Stimulated activated CD4-positive, alpha-beta T cell treated with anti-CD3 and anti-CD28 coated beads, TNF-alpha, amount 100 ng/mL, for 48 hours (primary cell): ENCODE results near the gene STING1.
"Not testable (repeated sequence)": the region's sequence is repeated elsewhere in the genome, so short reads cannot be mapped to it uniquely, and the experiment has no call there.

Experiments
- DNase-seq, 3 donors: peaks; one replicate each; pipeline ENCODE4 v3.0.0-alpha.2; 2020; ENCODE audit warnings: low read depth in 3 of 3

STING1 gene

DNA sequence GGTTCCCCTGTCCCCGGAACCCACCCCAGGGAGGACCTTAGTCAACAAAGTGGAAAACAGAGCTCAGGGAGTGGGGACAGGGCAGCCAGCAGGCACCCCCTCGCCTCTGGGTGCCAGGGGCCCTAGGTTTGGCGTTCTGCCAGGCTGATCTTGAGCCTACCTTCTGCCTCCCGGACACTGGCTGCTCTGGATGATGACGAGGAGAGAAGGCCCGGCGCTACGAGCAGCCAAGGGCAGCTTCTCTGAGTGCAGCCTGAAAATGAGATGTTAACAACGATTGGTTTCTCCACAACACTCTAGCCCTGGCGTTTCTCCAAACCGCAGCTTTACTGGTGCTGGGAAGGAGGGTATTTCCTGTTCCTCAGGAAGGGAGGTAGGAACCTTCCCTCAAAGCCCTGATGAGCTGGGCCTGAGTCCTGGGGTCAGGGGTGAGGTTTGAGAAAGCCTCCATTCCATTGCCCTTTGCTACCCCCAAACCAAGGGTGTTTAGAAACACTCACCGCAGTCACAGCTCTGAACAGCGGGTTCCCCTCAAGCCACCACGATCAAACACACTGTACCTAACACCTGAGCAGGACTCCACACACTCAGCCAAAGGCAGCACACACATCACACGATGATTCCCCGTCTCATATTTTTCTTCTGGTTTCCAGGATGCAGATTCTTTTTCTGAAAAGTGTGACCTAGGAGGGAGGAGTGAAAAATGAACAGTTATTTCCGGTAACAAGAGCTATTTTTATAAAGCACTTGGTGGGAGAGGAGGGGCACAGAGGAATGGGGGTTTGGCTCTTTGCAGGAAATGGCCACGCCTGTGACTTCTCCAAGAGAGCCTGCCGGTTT lies at the start of gene STING1:
STING1 (minus strand) TSS at position 709 of the 840 bp plus-strand sequence. CDS start 1,054 bp downstream, outside the sequence.
- DNase-seq = no peak

DNA sequence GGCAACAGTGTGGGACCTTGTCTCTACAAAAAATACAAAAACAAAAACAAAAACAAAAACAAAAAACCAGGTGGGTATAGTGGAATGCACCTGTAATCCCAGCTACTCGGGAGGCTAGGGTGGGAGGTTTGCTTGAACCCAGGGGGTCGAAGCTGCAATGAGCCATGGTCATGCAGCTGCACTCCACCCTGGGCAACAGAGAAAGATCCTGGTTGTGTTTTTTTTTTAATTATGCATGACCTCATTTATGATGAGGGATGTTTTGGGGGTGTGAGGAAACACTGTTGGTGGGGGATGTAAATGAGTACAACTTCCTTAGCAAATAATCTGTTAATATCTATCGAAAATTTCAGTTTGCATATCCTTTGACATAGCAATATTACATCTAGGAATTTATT lies 49.2 kb upstream of the STING1 start:
- no peak for DNase-seq

DNA sequence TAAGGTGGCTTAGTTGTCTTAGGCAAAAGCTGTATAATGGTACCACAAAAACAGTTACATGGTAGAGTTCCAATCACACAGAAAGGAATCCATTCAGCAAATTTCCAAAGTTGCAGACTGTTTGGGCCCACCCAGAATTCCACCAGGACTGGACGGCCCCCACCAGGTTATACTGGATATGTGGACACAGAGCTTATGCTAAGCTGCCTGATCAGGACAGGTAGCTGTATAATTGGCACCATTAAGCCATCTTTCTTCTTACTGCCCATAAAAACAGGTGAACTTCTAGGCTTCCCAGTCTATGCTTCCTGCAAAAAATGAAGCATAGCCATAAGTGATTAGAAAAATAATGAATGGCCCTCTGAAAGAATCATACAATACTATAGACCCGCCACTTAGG lies 47.5 kb upstream of the STING1 start:
- DNase-seq = not testable (repeated sequence)

DNA sequence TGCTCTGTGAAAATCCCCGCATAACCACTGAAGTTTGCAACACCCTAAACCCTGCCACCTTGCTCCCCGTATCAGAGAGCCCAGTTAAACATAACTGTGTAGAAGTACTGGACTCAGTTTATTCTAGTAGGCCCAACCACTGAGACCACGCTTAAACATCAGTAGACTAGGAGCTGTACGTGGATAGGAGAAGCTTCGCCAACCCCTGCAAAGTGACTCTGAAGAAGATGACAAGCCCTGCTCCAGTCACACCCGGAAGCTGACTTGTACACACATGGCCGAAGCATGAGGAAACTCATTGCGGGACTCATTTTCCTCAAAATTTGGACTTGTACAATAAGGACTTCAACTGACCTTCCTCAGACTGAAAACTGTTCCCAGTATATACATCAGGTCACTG lies 46.1 kb upstream of the STING1 start:
- not testable (repeated sequence) for DNase-seq

DNA sequence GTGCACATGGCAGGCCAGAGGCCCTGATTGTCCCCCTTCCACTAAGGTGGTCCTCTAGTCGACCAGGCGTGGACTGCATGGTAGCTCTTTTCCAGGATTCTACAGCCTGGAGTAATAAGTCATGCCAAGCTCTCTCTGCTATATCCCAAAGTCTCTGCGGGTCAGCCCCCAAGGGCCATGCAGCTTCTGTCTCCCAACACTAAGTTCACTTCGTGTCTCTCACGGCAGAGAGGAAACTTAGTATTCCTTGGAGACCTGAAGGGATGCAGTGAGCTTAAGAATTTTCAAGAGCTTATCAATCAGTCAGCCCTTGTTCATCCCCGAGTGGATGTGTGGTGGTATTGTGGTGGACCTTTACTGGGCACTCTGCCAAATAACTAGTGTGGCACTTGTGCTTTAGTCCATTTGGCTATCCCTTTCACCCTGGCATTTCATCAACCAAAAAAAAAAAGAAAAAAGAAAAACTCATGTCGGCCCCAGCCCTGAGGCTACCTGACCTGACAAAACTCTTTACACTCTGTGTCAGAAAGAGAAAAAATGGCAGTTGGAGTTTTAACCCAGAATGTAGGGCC lies 45.4 kb upstream of the STING1 start:
- DNase-seq = not testable (repeated sequence)

DNA sequence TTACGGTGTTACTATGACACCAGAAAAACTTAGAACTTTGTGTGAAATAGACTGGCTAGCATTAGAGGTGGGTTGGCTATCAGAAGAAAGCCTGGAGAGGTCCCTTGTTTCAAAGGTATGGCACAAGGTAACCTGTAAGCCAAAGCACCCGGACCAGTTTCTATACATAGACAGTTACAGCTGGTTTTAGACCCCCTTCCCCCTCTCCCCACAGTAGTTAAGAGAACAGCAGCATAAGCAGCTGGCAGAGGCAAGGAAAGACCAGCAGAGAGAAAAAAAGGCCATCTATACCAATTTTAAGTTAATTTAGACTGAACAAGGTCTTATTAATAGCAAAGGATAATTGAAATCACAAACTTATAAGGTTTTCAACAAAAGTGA lies 44.5 kb upstream of the STING1 start:
- not testable (repeated sequence) for DNase-seq

DNA sequence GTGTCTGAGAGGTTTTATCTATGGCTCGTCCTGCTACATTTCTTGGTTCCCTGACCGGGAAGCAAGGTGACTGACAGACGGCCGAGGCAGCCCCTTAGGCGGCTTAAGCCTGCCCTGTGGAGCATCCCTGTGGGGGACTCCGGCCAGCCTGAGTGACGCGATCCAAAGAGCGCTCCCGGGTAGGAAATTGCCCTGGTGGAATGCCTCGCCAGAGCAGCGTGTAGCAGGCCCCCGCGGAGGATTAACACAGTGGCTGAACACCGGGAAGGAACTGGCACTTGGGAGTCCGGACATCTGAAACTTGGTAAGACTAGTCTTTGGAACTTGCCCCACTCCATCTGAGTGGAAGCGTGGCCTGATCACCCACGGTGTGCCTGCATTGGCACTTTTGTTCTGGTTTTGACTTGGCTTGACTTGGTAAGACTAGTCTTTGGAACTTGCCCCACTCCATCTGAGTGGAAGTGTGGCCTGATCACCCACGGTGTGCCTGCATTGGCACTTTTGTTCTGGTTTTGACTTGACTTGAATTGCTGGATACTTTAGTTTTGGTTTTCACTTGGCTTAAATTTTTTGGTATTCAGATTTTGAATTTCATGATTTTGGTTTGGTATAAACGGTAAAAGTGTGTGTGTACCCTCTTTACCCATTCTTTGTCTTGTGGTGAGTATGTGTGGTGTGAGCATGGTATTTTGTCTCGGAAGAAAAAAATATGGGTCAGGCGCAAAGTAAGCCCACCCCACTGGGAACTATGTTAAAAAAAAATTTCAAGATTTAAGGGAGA lies 43.9 kb upstream of the STING1 start:
- DNase-seq = not testable (repeated sequence)

DNA sequence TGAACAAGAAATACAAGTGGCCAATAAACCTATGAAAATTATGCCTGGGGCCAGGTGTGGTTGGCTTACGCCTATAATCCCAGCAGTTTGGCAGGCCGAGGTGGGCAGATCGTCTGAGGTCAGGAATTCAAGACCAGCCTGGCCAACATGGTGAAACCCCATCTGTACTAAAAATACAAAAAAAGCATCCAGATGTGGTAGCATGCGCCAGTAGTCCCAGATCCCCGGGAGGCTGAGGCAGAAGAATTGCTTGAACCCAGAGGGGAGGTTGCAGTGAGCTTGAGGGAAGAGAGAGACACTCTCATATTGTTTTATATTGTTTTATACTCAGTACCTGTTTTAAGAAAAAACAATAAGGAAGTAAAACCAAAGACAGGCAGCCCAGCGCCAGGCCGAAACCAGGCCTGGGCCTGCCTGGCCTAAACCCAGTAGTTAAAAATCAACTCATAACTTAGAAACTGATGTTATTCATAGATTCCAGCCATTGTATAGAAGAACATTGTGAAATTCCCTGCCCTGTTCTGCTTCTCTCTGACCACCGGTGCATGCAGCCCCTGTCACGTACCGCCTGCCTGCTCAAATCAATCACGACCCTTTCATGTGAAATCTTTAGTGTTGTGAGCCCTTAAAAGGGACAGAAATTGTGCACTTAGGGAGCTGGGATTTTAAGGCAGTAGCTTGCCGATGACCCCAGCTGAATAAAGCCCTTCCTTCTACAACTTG lies 43.2 kb upstream of the STING1 start:
- DNase-seq = not testable (repeated sequence)

DNA sequence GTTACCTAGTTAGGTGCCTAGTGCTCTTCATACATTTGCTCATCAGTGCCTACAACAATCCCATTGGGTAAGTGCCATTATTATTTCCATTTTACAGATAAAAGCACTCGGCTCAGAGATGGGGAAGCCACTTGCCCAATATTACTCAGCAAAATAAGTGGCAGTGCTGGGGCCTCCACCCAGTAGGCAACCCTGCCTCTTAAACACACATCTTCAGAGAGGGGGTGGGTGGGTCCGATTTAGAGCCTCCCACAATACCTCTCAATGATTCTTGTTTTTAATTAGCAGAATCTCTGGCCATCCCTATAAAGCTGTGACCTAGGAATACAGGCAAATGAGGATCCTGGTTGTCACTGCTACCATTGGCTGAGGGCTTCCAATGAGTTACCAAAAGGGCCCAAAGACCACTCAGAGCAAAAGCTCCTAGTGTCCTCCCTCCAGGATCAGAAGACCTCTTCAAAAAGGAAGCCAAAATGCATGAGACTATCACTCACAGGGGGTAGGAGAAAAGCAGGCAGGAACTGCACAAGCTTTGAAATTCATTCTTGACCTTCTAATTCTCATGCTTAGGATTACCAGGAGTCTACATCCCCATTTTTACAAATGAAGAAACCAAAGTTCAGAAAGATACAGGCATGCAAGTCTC lies 42.5 kb upstream of the STING1 start:
- no peak for DNase-seq

DNA sequence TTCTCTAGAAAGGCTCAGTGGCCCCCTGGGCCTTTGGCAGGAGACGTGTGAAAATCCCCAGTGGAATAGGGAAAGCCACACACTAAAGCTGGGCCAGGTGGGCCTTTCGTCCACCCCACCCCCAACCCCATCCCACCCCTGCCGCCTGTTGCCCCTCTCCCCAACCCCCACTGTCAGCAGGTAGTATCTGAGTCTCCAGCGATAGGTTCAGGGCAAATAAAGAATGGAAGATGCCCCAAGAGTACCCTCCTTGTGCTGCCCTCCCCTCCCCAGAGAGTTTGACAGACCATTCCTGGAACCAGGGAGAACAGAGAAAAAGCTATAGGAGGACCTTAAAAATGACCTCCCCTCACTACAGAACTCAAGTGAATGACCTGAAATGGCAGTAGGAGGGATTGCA lies 41.9 kb upstream of the STING1 start:
- no peak for DNase-seq

DNA sequence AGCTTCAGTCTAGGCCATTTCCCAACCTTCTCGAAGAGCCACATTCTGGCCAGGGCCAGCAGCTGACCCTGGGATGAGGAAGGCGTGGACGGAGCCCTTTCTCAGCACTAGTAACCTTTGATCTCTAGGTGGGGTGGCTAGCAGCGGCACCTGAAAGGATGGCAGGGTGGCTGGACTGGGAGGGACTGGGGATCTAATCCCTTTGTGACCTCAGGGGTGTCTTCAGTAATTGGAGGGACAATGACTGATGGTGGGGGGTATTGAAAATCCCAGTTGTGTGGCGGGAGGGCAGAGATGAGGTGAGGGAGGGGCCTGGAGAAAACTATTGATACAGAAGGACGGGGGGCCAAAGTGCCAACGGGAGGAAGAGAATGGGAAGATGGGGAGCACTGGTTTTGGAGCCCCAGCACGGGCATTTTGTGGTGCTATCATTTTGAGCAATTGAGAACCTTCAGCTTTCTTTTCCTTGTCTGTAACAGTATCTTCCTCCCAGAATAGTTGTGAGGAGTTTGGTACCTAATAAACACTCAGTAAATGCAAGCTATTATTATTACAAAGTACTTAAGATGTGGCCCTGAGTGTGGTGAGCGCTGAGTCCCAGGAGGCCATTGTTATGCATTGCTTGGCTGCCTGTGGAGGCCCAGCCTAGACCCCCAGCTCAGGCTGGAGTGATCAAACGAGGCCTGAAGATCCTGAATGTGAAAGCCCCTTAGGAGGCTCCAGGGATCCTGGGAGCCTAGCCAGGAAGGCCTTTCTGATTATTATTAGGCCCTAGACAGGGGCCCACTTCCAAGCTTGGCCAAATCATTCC lies 41.3 kb upstream of the STING1 start:
- no peak for DNase-seq

DNA sequence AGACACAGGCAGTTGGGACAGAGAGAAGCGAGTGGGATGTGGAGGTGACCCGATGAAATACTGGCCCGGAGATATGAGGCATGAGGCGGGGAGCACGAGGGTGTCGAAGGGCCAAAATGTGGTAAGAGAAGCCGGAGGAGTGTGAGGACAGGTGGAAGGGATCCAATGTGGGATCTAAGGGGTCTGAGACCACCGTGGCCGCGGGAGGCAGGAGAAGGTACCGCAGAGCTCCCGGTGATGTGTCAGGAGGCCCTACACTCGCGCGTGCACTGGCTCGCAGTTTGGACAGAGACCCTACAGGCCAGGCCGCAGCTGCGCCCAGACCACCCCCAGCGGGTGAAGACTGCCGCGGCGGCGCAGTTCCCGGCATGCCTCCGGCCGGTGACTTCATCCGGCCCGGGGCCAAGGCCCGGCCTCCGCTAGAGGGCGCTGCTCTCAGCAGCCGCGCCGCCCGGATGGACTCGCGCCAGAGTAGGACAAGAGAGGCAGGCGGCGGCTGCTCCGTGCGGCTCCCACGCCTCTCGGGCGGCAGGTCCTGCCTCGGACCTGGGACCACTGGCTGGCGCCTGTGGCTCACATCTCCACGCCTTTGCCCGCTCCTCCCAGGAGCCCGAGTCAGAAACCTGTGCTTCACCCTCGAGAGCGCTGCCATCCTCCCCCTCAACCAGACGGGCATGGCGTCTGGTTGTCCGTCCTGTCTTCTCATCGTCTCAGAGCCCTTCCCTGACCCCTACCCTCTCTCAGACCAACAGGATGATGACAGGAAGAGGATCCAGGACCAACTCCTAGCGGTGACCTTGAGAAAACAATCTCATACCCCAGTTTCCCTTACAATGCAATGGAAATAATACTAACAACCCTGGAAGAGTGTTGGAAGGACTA lies 35.4 kb upstream of the STING1 start:
- peak; percentile 79 to 88 (median 87) for DNase-seq

DNA sequence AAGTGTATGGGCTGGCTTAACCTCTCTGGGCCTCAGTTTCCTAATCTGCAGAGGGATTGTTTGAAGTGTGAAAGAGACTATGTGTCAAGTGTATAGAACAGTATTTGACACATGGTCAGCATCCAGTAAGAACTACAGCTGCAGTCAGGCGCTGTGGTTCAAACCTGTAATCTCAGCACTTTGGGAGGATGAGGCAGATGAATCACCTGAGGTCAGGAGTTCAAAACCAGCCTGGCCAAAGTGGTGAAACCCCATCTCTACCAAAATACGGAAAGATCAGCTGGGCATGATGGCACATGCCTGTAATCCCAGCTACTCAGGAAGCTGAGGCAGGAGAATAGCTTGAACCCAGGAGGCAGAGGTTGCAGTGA lies 31.9 kb upstream of the STING1 start:
- DNase-seq = no peak

DNA sequence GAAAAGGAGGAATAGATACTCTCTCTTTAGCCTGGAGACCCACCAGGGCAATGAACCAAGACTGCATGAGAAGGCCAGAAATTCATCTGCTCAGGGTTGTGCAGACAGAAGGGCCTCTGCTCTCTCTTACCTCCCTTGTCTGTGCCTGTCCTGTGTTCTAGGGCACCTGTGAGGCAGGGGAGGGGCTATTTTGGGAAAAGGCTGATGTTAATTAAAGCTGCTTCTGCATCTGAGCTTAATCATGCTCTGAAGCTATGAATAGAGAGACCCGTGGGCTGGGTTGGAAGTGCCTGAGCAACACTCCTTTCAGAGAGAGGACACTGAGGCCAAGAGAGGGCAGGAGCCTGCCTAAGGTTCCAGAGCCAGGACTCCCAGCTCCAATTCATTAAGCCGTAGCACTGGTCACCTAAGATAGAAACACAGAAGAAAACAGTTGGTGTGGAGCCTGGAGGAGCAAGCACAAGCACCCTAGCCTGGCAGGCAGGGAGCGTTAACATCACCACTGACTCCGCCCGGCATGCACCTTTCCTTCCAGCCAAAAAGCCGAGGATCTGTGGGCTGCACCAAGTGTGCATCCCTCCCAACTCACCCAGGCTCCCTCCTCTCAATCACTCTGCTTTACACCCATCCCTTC lies 31.4 kb upstream of the STING1 start:
- DNase-seq = no peak

DNA sequence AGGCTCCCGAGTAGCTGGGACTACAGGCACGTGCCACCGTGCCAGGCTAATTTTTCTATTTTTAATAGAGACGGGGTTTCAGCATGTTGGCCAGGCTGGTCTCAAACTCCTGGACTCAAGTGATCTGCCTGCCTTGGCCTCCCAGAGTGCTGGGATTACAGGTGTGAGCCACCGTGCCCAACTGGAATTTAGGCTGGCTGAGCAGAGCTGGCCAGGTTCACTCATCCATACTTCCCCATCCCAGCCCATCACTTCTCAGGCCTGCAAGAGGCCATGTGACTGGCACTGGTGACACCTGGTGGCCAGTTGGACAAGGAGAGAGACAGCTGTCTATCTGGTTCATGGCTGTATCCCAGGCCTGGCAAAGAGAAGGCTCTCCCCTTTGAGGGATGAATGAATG lies 30.9 kb upstream of the STING1 start:
- peak; percentile 53 to 68 (median 63) for DNase-seq

DNA sequence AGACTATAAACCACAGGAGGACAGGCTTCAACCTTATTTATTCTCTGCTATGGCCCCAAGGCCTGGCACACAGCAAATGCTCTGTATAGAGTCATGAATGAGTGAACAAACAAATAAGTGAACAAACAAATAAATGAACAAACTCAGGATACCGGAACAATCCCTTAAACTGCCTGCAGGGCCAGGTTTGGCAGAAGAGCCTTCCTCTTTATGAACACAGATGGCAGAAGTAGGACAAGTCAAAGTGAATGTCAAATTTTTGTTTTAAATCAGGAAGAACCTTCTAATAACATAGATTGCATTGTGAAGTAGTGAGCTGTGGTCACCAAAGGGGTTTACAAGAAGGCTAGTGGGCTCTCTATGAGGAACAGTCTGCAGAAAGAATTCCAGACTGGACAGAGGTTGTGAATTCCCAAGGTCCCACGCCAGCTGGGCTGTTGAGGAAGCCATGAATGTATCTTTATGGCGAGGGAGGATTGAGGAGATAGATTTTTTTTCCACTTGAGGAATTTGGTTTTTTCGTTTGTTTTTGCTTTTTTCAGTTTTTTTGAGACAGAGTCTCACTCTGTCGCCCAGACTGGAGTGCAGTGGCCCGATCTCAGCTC lies 30.3 kb upstream of the STING1 start:
- DNase-seq = no peak

DNA sequence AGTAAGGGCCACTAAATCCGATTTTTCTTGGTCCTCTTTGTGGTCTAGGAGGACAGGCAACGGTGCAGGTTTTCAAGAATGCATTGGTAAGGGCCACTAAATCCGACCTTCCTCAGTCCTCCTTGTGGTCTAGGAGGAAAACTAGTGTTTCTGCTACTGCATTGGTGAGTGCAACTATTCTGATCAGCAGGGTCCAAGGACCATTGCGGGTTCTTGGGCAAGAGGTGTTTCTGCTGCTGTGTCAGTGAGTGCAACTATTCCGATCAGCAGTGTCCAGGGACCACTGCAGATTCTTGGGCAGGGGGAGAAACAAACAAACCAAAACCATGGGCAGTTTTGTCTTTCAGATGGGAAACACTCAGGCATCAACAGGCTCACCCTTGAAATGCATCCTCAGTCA lies 22.2 kb upstream of the STING1 start:
- not testable (repeated sequence) for DNase-seq

DNA sequence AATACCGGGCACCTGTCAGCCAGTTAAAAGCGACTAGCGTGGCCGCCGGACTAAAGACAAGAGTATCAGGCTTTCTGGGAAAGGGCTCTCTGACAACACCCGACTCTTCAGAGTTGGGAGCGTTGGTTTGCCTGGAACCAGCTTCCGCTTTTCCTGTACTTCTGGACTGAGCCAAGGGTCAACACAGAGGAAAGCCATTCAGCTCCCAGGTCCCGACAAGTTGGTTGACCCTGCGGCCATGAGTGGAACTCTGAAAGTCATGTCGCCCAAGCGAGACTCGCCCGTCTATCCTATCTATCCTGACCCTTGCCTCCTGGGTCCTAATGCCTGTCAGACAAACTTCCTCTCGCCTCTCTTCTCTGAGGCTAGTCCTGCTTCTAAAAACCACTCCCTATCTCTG lies 21.3 kb upstream of the STING1 start:
- DNase-seq = not testable (repeated sequence)
